Raji (cell line): ENCODE measurements around the gene SIRPG.

Experiments used
- POLR2A ChIP-seq: IDR thresholded peaks from 2 replicates; pipeline ENCODE4 v1.6.1; 2011; ENCODE audit warnings: low read depth, low read length, control low read depth; ENCODE audit not compliant: insufficient read depth

Gene SIRPG

DNA sequence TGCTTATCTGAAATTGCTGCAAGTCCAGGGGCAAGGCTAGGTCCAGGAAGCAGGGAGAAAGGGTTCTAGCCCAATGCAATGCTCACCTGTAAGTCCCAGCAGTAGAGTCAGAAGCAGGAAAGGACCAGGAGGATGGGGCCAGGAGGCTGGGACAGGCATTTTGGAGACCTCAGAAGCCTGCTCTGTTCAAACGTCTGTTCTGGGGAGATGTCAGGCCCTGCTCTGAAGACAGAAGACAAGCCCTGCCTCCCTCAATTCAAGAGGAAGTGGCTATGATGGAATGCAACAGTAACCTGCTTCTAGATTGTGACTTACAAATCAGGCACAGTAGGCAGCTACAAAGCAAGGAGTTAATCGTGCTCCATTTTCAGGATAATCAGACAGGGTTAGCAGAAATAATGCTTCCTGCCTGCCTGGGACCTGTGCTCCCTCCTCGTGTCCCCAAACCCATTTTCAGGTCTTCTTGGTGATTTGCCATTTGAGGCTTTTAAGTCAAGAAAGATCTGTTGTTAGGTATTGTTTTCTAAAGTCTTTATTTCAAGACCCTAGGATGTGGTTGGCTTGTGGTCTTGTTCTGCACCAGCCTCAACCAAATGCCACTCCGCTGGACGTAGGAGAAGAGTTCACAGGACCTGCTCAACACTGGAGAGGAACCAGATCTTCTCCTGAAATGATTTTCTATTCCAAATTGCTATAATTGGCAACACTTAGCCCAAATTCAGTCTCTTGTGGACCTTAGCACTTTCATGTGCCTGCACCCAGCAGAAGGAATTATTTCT, at the start of gene SIRPG:
Gene SIRPG, minus strand, starts transcription at position 224 of the 779 bp plus-strand sequence. Its CDS starts 65 bp downstream, at position 159.
- TF ChIP-seq POLR2A: no peak

GRCh38 chr20:1706079-1706478, 48.5 kb upstream of the SIRPG start:
- no peak for TF ChIP-seq POLR2A

GRCh38 chr20:1702855-1703254, 45.3 kb upstream of the SIRPG start:
- no peak for TF ChIP-seq POLR2A

GRCh38 chr20:1702328-1702727, 44.7 kb upstream of the SIRPG start:
- no peak for TF ChIP-seq POLR2A

DNA sequence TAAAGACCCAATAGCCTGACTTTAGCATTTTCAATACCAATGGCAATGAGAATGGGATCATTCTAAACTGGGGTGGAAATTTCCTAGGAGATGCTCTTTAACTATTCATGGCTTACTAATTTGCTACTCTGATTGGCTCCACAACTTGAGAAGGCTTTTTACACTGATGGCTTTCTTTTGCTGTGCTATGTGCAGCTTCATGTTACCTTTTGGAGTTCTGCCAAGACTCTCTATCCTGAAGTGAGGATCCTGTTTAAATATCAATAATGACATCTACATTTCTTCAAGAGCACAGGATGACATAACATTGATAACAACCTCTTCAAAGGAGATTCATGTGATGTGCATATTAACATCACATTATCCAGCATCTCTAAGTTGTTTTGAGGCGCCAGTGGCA, 43.4 kb upstream of the SIRPG start:
- no peak for TF ChIP-seq POLR2A

- no peak for TF ChIP-seq POLR2A
Observed at GRCh38 chr20:1697592-1697991, 40.0 kb upstream of the SIRPG start.

DNA sequence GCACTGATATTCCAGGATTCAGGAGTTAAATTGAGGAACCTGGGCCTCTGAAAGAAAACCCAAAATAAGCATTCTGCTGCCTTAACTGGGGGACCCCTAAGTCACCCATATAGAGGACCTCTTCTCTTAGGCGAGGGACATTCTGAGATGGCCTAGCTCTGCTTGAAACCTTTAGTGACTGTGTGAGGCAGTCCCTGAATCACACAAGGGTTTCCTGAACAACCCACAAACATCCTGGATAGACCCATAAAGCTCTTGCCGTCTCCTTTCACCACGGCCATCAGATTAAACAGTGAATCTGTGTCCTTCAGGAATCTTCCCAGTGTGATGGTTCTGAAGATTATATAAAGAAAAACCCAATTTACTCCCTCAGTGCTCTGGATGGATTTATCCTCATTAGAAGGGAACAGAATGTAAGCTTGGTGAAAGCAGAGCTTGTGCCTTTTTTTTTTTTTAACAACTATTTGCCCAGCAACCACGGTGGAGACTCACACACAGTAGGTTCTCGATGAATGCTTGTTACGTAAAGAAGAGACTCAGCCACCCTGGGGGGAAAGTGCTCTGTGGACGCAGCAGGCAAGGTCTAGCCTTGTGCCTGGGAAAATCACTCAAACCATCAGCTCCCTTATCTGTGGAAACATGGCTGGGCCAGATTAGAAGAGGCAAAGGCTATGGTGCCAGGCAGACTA, 39.1 kb upstream of the SIRPG start:
- TF ChIP-seq POLR2A: no peak

DNA sequence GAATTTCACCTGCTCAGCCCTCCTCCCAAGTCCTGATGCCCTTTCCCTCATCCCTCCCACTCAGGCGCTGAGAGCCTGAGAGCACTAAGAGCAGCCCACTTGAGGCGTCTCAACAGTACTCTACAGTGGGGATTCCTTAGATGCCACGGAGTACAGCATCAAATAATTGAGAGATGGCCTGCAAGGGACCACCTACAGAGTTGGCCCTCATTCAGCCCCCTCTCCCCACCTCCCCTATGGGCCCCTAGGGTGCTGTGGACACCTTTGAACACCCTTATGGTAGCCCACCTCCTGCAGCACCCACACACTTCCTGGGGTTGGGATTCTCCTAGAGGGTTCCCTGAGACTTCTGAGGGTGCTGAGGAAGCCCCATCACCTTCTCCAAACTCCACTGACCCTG, 37.1 kb upstream of the SIRPG start:
- no peak for TF ChIP-seq POLR2A

- TF ChIP-seq POLR2A: no peak
Observed at GRCh38 chr20:1693427-1693826, 35.8 kb upstream of the SIRPG start.

DNA sequence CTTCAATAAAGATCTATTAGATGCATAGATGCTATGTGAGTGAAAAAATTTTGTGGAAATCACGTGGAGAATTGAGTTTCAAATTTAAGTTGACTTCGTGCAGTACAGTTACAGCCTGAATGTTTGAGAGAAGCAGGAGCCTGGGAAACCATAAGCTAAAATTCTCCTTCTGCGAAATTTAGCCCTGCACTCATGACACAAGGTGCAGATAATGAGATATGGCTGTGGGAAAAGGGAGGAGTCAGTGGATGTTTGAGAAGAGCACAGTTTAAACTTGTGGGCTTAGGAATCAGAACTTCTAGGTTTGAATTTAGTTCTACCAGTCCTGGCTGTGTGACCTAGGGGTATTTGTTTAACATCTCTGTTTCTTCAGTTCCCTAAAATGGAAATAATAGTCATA, 32.1 kb upstream of the SIRPG start:
- TF ChIP-seq POLR2A: no peak

DNA sequence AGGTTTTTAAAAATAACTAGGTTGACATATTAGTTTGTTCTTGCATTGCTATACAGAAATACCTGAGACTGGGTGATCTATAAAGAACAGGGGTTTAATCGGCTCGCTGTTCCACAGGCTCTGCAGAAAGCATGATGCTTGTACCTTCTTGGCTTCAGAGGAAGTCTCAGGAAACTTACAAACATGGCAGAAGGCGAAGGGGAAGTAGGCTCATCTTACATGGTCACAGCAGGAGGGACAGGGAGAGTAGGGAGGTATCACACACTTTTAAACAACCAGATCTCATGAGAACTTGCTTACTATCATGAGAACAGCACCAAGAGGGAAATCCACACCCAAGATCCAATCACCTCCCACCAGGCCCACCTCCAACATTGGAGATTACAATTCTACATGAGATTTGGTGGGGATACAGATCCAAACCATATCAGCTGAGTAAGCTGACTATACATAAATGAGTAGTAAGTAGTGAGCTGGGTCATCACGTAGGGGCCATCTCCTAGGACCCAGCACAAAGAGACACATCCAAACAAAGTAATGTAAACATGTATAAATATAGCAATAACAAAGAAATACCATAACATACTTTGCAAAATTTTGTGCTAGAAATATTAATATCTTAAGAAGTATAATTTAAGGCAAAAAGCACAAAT, 31.4 kb upstream of the SIRPG start:
- no peak for TF ChIP-seq POLR2A

DNA sequence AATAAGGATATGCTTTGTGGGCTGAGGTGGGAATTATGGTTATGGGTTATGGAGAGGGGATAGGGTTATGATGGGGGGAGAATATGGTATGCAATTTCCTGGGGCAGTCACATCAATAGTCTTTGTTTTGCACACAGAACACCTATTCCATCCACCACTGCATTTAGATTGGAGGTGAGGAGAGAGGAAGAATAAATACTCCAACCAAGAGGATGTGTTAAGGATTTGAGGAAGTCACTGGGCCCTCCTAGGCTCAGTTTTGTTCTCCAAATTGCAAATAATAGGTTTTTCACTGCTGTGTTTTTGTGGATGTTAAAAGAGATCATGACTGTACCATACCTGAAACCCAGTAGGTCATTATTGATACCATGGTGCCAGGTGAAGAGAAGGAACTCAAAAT, 29.5 kb upstream of the SIRPG start:
- no peak for TF ChIP-seq POLR2A

- TF ChIP-seq POLR2A: no peak
Observed at GRCh38 chr20:1686151-1686748, 28.7 kb upstream of the SIRPG start.

- no peak for TF ChIP-seq POLR2A
Observed at GRCh38 chr20:1685304-1686052, 27.9 kb upstream of the SIRPG start.

GRCh38 chr20:1684872-1685271, 27.3 kb upstream of the SIRPG start:
- no peak for TF ChIP-seq POLR2A
